ENCODE results near the gene ZNRF1. TPM values are rescaled to one million over a fixed set of nuclear protein-coding genes. Genes with fewer than 3 reads are reported as not detected.

The ZNRF1 gene
- total and polyA plus RNA-seq, 2 of the 13 experiments (the other 11 are each of a cell fraction or from before 2014, with no cell fraction given), result 43.9 to 58.7 TPM

- TF ChIP-seq HNF1B (CRISPR knock-in tag; IDR thresholded peaks at IDR 0.05) (no peak), CHCHD3 (CRISPR knock-in tag; IDR thresholded peaks at IDR 0.05) (0 out of 2 replicates have a peak, but pooled peaks have one; percentile 74), POLR2G (IDR thresholded peaks at IDR 0.05; ENCODE audit: low read depth, low read length) (no peak), FOXK1 (CRISPR knock-in tag; IDR thresholded peaks at IDR 0.05; ENCODE audit: borderline replicate concordance, low read depth) (0 out of 2 replicates have a peak, but pooled peaks have one; percentile 6), MEIS2 (CRISPR knock-in tag; IDR thresholded peaks at IDR 0.05) (no peak), ZNF280B (CRISPR knock-in tag; IDR thresholded peaks at IDR 0.05; ENCODE audit: borderline replicate concordance) (0 out of 2 replicates have a peak, but pooled peaks have one; percentile 23), BCL6 (CRISPR knock-in tag; IDR thresholded peaks at IDR 0.05) (no peak), GMEB2 (CRISPR knock-in tag; IDR thresholded peaks at IDR 0.05; ENCODE audit: low read depth) (no peak), ZNF468 (CRISPR knock-in tag; IDR thresholded peaks at IDR 0.05) (no peak), HNRNPL (IDR thresholded peaks at IDR 0.05; ENCODE audit: low read depth, low read length) (peak; percentile 69; the same call in 1 of the 2 replicates), NFAT5 (CRISPR knock-in tag; IDR thresholded peaks at IDR 0.05) (no peak), E2F5 (CRISPR knock-in tag; conservative IDR thresholded peaks at IDR 0.05) (no peak), CCDC6 (CRISPR knock-in tag; IDR thresholded peaks at IDR 0.05) (peak; percentile 24; the same call in 1 of the 2 replicates), KLF11 (CRISPR knock-in tag; IDR thresholded peaks at IDR 0.05) (no peak), ZFP62 (CRISPR knock-in tag; IDR thresholded peaks at IDR 0.05) (no peak), ZNF121 (CRISPR knock-in tag; IDR thresholded peaks at IDR 0.05) (no peak), HCFC1 (IDR thresholded peaks at IDR 0.05; ENCODE audit: low read depth, low read length) (no peak), TAF1 (CRISPR knock-in tag; IDR thresholded peaks at IDR 0.05) (peak; percentile 32)
Observed at GRCh38 chr16:74999609-75000480, 1.0 kb downstream of the ZNRF1 start (continued).

All from HepG2 (cell line).